WTC11 (cell line): ENCODE data around the gene KDM4B. TPM values are rescaled to one million over a fixed set of nuclear protein-coding genes. Genes with fewer than 3 reads are reported as not detected.

Experiments used
- ATAC-seq: fragments of 200-7000 bp; cut with Tn5 transposase; 2 replicates; pipeline ENCODE4 v1.10.0; 2021; ENCODE audit warnings: mild to moderate bottlenecking, moderate library complexity
- CTCF ChIA-PET: fragments of 300-600 bp; sonication (Branson Sonifier 250); formaldehyde crosslinking; loops from one replicate; lab custom pipeline; 2021; ENCODE audit warnings: antibody characterized with exemption; lab: Charles Lee
- POLR2A ChIA-PET: fragments of 350-600 bp; sonication (Branson Sonifier 250); formaldehyde crosslinking; loops from one replicate; lab custom pipeline; 2021; ENCODE audit warnings: antibody characterized with exemption; lab: Charles Lee
- DNase-seq: peaks from one replicate; pipeline ENCODE4 v3.0.0; 2021; ENCODE audit warnings: low spot score
- H3K27ac Mint-ChIP-seq: 2 replicates; pipeline ENCODE4 v1.8.0; 2021; ENCODE audit warnings: mixed read lengths
- H3K27me3 Mint-ChIP-seq: 2 replicates; pipeline ENCODE4 v1.8.0; 2021; ENCODE audit warnings: low read depth, mild to moderate bottlenecking, moderate library complexity, mixed read lengths
- H3K36me3 Mint-ChIP-seq: 2 replicates; pipeline ENCODE4 v1.8.0; 2021; ENCODE audit warnings: mixed read lengths
- H3K4me1 Mint-ChIP-seq: 2 replicates; pipeline ENCODE4 v1.8.0; 2022; ENCODE audit warnings: mixed read lengths
- H3K4me3 Mint-ChIP-seq: 2 replicates; pipeline ENCODE4 v1.8.0; 2021; ENCODE audit warnings: mild to moderate bottlenecking, moderate library complexity, mixed read lengths
- H3K9me3 Mint-ChIP-seq: 2 replicates; pipeline ENCODE4 v1.8.0; 2021; ENCODE audit warnings: mixed read lengths
- ATF6 ChIP-seq: sonication (generic); formaldehyde crosslinking; IDR thresholded peaks from 2 replicates; pipeline ENCODE4 v1.8.1; 2023; ENCODE audit warnings: mild to moderate bottlenecking, missing genetic modification reagents
- E2F4 ChIP-seq: sonication (generic); formaldehyde crosslinking; IDR thresholded peaks from 2 replicates; pipeline ENCODE4 v1.8.1; 2022; ENCODE audit warnings: low read depth, mild to moderate bottlenecking, moderate library complexity, missing genetic modification reagents, borderline replicate concordance
- EMX1 ChIP-seq: fragments of 250-450 bp; sonication (Bioruptor Pico); IDR thresholded peaks from 2 replicates; pipeline ENCODE4 v1.8.0; 2021; ENCODE audit warnings: mild to moderate bottlenecking
- ETV6 ChIP-seq: sonication (generic); formaldehyde crosslinking; IDR thresholded peaks from 2 replicates; pipeline ENCODE4 v1.8.1; 2022; ENCODE audit warnings: mild to moderate bottlenecking, missing genetic modification reagents
- FOXJ3 ChIP-seq: sonication (generic); formaldehyde crosslinking; IDR thresholded peaks from 2 replicates; pipeline ENCODE4 v1.9.0; 2021; ENCODE audit warnings: missing genetic modification reagents, mild to moderate bottlenecking, borderline replicate concordance
- IRF2 ChIP-seq: sonication (generic); formaldehyde crosslinking; IDR thresholded peaks from 2 replicates; pipeline ENCODE4 v1.8.0; 2022; ENCODE audit warnings: low read depth, missing genetic modification reagents, borderline replicate concordance
- MXD4 ChIP-seq: fragments of 250-450 bp; sonication (Bioruptor Pico); IDR thresholded peaks from 2 replicates; pipeline ENCODE4 v1.8.0; 2021; ENCODE audit warnings: mild to moderate bottlenecking, moderate library complexity, borderline replicate concordance
- MYBL2 ChIP-seq: sonication (generic); formaldehyde crosslinking; IDR thresholded peaks from 2 replicates; pipeline ENCODE4 v1.8.1; 2023; ENCODE audit warnings: mild to moderate bottlenecking, moderate library complexity, missing genetic modification reagents
- NR2C2 ChIP-seq: sonication (generic); formaldehyde crosslinking; IDR thresholded peaks from 2 replicates; pipeline ENCODE4 v1.8.0; 2022; ENCODE audit warnings: mild to moderate bottlenecking, missing genetic modification reagents
- TEAD1 ChIP-seq: sonication (generic); formaldehyde crosslinking; IDR thresholded peaks from 2 replicates; pipeline ENCODE4 v1.8.0; 2022; ENCODE audit warnings: mild to moderate bottlenecking, missing genetic modification reagents
- ZNF425 ChIP-seq: fragments of 250-450 bp; sonication (Bioruptor Pico); conservative IDR thresholded peaks from 2 replicates; pipeline ENCODE4 v1.9.0; 2021; ENCODE audit warnings: mild to moderate bottlenecking
- total RNA-seq: library from RNA; stranded (reverse); gene quantifications from 3 replicates; pipeline ENCODE4 v1.2.3, GENCODE V29; 2021
- TF ChIP-seq, protein P1 (sequence below): sonication (generic); formaldehyde crosslinking; IDR thresholded peaks from 2 replicates; pipeline ENCODE4 v1.8.1; 2023; ENCODE audit warnings: mild to moderate bottlenecking, missing genetic modification reagents, moderate library complexity
- TF ChIP-seq, protein P2 (sequence below): fragments of 250-450 bp; sonication (Bioruptor Pico); IDR thresholded peaks from 2 replicates; pipeline ENCODE4 v1.9.0; 2021; ENCODE audit warnings: moderate library complexity, mild to moderate bottlenecking, inconsistent platforms, borderline replicate concordance
- TF ChIP-seq, protein P3 (sequence below): fragments of 250-450 bp; sonication (Bioruptor Pico); IDR thresholded peaks from 2 replicates; pipeline ENCODE4 v1.9.0; 2021; ENCODE audit warnings: mild to moderate bottlenecking

KDM4B gene
- total RNA-seq, 1 experiment from 2014 or later = 43.2 TPM

DNA sequence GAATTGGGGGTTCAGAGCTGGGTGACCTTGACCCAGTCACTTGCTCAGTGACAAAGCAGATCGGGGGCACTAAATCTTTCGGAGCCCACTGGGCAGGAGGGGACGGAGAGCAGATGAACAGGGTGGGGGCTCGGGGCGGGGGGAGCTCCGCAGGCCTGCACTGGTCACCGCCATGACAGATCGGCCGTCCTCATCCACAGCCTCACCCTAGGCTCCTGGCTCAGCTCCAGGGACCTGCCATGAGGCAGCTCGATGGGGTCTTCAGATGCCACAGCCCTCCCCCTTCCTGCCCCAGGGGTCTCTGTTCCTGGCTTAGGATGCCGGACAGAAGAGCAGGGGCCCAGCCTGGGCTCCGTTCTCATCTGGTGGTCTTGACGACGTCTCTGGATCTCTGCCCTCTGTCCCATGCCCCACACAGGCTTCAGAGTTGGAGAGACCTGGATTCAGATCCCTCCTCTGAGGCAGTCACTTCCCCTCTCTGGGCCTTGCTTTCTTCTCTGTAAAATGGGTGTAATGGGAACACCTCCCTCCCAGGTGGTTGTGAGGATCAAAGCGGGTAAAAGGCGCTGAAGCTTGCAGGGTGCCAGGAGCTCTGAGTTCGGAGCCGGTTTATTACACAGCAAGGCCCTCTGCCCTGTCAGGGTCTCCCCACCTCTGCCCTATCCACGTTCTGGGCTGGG, 3.0 kb downstream of the KDM4B start (continued):
- TF ChIP-seq E2F4 (CRISPR knock-in tag) (no peak), ATF6 (CRISPR knock-in tag) (no peak), IRF2 (CRISPR knock-in tag) (no peak), ETV6 (CRISPR knock-in tag) (no peak), MYBL2 (no peak), NR2C2 (CRISPR knock-in tag) (no peak), EMX1 (CRISPR knock-in tag) (no peak)
- TF ChIP-seq, protein P1, sequence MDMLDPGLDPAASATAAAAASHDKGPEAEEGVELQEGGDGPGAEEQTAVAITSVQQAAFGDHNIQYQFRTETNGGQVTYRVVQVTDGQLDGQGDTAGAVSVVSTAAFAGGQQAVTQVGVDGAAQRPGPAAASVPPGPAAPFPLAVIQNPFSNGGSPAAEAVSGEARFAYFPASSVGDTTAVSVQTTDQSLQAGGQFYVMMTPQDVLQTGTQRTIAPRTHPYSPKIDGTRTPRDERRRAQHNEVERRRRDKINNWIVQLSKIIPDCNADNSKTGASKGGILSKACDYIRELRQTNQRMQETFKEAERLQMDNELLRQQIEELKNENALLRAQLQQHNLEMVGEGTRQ (CRISPR knock-in tag) = no peak

DNA sequence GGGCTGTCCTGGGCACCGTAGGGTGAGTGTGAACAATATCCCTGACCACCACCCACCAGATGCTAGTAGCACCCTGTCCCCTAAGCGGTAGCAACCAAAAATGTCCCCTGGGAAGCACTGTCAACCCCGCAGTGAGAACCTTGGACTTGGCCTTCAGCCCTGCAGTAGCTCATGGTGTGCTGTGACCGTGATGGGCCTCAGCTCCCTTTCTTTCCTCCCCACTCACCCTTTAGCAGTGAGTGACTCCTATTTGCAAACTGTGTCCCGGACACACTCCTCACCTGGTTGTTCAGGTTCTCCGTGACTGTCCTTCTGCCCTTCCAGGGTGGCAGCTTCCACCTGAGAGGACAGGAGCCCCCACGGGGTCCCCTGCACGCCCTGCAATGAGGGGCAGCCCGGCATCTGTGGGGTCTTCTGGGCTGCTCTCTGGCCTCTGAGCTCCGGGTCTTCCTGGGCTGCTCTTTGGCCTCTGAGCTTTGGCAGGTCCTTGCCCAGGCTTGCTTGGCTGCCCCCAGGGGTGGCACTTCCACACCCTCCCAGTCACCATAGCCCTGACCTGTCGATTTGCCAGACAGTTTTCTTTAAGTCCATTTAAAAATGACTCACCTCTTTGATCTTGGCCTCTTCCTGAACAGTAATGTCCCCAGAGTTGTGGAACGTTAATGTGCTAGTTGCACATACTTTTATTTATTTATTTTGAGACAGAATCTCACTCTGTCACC, 3.8 kb downstream of the KDM4B start:
- no peaks in the 10 kb centered on the region for H3K27me3 Mint-ChIP-seq
- ATAC-seq (no peak), DNase-seq (no peak)
- POLR2A ChIA-PET = no interaction called here
- CTCF ChIA-PET = interaction anchor here (0.7 to 4.4 kb wide), 6 partner anchors 29 to 121 kb away, joined by 3 to 23 read pairs (median 4); no protein-coding TSS in a partner anchor
- no peak overlapping the region for H3K4me3 Mint-ChIP-seq
- no peaks in the 10 kb centered on the region for H3K9me3 Mint-ChIP-seq
- peaks cover 54% of the 10 kb centered on the region for H3K4me1 Mint-ChIP-seq
- TF ChIP-seq MXD4 (no peak), FOXJ3 (no peak), TEAD1 (no peak), ZNF425 (no peak)
- TF ChIP-seq, protein P2, sequence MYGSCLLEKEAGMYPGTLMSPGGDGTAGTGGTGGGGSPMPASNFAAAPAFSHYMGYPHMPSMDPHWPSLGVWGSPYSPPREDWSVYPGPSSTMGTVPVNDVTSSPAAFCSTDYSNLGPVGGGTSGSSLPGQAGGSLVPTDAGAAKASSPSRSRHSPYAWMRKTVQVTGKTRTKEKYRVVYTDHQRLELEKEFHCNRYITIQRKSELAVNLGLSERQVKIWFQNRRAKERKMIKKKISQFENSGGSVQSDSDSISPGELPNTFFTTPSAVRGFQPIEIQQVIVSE (CRISPR knock-in tag) = no peak
- TF ChIP-seq, protein P3, sequence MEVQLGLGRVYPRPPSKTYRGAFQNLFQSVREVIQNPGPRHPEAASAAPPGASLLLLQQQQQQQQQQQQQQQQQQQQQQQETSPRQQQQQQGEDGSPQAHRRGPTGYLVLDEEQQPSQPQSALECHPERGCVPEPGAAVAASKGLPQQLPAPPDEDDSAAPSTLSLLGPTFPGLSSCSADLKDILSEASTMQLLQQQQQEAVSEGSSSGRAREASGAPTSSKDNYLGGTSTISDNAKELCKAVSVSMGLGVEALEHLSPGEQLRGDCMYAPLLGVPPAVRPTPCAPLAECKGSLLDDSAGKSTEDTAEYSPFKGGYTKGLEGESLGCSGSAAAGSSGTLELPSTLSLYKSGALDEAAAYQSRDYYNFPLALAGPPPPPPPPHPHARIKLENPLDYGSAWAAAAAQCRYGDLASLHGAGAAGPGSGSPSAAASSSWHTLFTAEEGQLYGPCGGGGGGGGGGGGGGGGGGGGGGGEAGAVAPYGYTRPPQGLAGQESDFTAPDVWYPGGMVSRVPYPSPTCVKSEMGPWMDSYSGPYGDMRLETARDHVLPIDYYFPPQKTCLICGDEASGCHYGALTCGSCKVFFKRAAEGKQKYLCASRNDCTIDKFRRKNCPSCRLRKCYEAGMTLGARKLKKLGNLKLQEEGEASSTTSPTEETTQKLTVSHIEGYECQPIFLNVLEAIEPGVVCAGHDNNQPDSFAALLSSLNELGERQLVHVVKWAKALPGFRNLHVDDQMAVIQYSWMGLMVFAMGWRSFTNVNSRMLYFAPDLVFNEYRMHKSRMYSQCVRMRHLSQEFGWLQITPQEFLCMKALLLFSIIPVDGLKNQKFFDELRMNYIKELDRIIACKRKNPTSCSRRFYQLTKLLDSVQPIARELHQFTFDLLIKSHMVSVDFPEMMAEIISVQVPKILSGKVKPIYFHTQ = no peak
- no peaks in the 10 kb centered on the region; the same call in 1 of the 2 replicates for H3K36me3 Mint-ChIP-seq
- peak overlapping the region; percentile 68; the same call in 1 of the 2 replicates for H3K27ac Mint-ChIP-seq
